ENCODE measurements around the gene HOXB4.

HOXB4 gene

DNA sequence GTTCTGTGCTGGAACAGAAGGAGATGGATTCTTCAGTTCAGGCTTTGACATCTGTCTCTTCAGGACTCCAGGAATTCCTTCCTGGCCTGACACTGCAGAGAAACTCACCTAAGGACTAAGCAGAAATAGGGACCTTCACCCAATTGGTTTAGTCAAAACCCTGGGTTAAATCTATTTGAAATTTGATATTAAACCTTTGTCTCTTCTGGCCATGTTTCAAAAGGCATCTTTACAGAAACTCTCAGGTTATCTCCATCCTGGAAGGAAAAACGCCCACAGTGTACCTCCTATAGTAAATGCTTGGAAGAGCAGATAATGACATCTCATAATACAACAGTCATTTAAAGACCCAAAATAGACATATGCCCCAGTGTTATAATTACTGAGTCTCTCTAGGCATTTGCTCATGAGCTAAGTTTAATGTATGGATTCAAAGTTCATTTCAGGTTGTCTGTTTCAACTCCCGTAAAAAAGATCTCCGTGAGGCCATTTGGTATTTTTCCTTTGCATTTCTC, 5.6 kb upstream of the HOXB4 start:
- no peak for DNase-seq
- CTCF ChIA-PET, result interaction anchor here (0.8 to 1.6 kb wide), 3 partner anchors 236 to 504 kb away, joined by 3 read pairs; no protein-coding TSS in a partner anchor
- Mint-ChIP-seq H3K4me3 (no peak overlapping the region), H3K9me3 (no peaks in the 10 kb centered on the region), H3K27ac (no peak overlapping the region), H3K4me1 (peaks cover 85% of the 10 kb centered on the region), H3K36me3 (peaks cover 7% of the 10 kb centered on the region), H3K27me3 (peaks cover 100% of the 10 kb centered on the region)

DNA sequence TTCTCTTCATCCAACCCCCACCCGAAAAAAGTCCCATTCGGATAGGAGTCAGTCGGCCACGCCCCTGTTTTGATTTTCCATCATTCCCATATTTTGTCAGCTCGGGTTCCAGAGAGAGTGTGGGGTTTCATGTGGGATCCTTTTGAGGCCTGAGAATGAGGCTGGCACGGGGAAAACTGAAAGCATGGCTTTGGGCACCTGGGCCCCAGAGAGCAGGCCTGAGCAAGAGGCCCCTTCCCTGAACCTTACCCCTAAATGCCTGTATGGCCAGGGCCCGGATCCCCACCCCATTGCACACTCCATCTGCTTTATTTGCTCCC, 4.6 kb upstream of the HOXB4 start:
- Mint-ChIP-seq H3K4me3 (peak overlapping the region; percentile 58), H3K27ac (no peak overlapping the region), H3K27me3 (peaks cover 98% of the 10 kb centered on the region), H3K4me1 (peaks cover 84% of the 10 kb centered on the region), H3K36me3 (peaks cover 9% of the 10 kb centered on the region), H3K9me3 (no peaks in the 10 kb centered on the region)
- CTCF ChIA-PET, result interaction anchor here (0.5 to 1.6 kb wide), 5 partner anchors 10 to 504 kb away, joined by 3 to 6 read pairs (median 3); no protein-coding TSS in a partner anchor
- DNase-seq, result no peak

DNA sequence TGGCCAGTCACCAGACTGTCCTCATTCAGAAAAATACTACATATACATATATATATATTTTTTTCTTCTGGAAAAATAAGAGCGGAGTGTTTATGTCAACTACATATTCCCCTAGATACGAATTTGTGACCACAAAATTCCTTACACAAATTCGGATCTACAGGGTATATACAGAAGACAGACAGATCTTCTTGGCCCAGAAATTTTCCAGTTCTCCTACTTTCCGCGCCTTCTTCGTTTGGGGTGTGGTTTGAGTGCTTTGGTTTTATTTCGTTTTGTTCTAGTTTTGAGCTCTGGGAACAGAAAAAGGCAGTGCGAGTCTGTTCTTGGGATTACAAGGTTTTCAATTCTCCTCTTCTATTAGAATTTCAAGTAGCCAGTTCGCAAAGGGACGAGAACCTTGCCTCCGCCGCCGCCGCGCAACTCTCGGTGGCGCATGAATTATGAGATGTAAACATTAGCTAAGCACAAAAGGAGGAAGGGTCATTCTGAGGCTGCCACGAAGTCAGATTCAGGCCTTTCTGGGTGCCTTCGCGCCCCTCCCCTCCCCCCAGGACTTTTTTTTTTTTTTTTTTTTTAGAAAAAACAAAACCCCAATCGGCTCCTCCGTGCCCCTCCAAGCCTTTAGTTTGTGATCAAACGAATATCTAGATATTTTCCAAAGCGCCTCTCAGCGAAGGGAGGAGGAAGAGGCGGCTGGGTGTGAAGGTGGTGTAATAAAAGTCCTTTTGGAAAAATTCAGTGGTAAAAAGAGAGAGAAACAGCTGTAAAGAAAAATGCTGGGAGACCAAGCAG, 1.8 kb upstream of the HOXB4 start:
- H3K4me1 Mint-ChIP-seq, result peaks cover 82% of the 10 kb centered on the region
- H3K27ac Mint-ChIP-seq, result no peak overlapping the region
- CTCF ChIA-PET, result interaction anchor here (0.8 to 1.0 kb wide), 2 partner anchors 15 to 88 kb away, joined by 3 to 6 read pairs; no protein-coding TSS in a partner anchor
- peak overlapping the region; percentile 92 for H3K4me3 Mint-ChIP-seq
- no peaks in the 10 kb centered on the region for H3K9me3 Mint-ChIP-seq
- DNase-seq, result no peak
- H3K27me3 Mint-ChIP-seq, result peaks cover 92% of the 10 kb centered on the region
- peaks cover 17% of the 10 kb centered on the region for H3K36me3 Mint-ChIP-seq

DNA sequence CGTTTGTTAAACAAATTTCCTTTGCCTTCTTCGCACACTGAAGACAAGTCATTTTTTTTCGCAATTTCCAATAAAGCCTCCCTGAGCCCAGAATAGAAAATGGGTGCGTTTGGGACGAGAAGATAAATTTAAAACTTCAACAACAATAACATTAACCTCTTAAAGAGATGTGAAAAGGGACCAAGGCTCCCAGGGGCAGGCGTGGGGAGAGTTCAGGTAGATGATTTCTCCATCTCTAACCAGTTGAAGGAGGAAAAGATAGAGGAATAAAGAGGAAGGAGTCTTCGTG, 1.3 kb upstream of the HOXB4 start:
- no peak for DNase-seq
- peaks cover 19% of the 10 kb centered on the region for H3K36me3 Mint-ChIP-seq
- no peaks in the 10 kb centered on the region for H3K9me3 Mint-ChIP-seq
- H3K4me1 Mint-ChIP-seq, result peaks cover 82% of the 10 kb centered on the region
- H3K4me3 Mint-ChIP-seq, result peak overlapping the region; percentile 92
- peaks cover 88% of the 10 kb centered on the region for H3K27me3 Mint-ChIP-seq
- CTCF ChIA-PET, result interaction anchor here (0.8 to 1.0 kb wide), 2 partner anchors 15 to 87 kb away, joined by 3 to 6 read pairs; no protein-coding TSS in a partner anchor
- no peak overlapping the region for H3K27ac Mint-ChIP-seq

DNA sequence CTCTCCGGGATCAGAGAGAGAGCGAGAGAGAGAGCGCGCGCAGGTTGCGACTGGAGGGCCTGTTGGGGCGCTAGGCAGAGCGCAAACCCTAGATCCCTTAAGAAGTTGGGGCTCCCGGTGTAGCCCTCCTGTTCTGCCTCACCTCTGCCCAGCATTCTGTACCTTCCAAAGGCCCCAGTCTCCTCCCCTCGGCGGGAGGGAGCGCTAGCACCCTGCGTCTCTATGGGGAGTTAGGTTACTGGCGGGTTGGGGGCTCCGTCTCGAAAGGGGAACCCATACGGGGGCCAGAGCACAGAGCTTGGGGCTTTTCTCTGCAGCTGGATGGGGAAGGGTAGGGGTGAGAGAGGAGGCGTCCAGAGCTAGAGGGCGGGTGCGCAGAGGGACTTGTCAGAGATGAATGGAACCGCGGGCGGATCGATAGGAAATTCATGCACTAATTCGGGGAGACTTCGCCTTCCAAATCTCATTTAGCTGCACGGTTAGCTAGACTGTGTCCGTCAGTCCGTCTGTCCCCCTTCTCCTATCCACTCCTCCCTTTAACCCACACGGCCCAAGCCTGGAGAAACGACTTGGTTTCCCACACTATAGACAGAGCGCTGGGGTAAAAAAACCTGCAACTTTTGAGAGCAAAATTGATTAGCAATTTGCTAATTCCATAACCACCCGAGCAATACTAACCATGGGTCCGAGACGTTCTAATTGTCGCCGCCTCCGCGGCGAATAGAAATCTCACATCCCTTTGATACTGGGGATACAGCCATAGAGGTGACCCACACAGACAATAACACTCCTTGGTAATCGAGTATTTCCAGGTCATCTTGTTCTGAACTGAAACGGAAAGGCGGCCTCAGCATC, 693 bp upstream of the HOXB4 start:
- peak overlapping the region; percentile 92 for H3K4me3 Mint-ChIP-seq
- peak overlapping the region; percentile 68 for H3K27ac Mint-ChIP-seq
- CTCF ChIA-PET, result interaction anchor here (0.8 kb wide), 1 partner anchor 233 kb away, joined by 3 read pairs; no protein-coding TSS in a partner anchor
- H3K4me1 Mint-ChIP-seq, result peaks cover 79% of the 10 kb centered on the region
- H3K36me3 Mint-ChIP-seq, result peaks cover 19% of the 10 kb centered on the region
- H3K27me3 Mint-ChIP-seq, result peaks cover 88% of the 10 kb centered on the region
- DNase-seq, result no peak
- no peaks in the 10 kb centered on the region for H3K9me3 Mint-ChIP-seq

DNA sequence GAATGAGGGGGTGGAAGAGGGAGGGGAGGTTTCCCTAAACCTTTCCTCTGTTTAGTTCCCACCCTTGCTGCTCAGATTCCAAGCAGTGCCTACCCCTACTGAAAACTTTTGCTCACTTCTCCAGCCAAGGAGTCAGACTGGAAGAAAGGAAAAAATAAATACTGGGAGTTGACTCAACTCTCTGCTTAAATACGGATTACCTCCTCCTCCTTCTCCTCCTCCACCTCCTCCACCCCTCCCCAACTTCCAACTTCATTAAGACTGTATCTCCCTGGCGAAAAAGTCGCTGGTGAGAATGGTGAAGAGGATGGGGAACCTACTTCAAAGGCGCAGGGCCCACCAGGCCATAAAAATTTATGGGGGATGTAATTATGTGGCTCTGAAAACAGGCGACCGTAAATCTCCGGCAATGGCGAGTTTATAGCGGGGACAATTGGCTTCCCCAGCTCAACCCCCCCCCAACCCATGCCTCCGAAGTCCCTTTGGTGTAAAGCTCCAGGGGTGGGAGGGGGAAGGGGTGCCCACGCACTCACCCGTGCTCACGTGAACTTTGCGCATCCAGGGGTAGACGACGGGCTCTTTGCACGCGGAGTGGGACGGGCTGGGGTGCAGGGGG, 712 bp downstream of the HOXB4 start:
- Mint-ChIP-seq H3K27ac (no peak overlapping the region), H3K4me3 (peak overlapping the region; percentile 84), H3K36me3 (peaks cover 19% of the 10 kb centered on the region), H3K27me3 (peaks cover 74% of the 10 kb centered on the region), H3K4me1 (peaks cover 83% of the 10 kb centered on the region), H3K9me3 (no peaks in the 10 kb centered on the region)
- DNase-seq, result peak; percentile 44
- CTCF ChIA-PET, result interaction anchor here (1.3 kb wide), 1 partner anchor 241 kb away, joined by 3 read pairs; no protein-coding TSS in a partner anchor

DNA sequence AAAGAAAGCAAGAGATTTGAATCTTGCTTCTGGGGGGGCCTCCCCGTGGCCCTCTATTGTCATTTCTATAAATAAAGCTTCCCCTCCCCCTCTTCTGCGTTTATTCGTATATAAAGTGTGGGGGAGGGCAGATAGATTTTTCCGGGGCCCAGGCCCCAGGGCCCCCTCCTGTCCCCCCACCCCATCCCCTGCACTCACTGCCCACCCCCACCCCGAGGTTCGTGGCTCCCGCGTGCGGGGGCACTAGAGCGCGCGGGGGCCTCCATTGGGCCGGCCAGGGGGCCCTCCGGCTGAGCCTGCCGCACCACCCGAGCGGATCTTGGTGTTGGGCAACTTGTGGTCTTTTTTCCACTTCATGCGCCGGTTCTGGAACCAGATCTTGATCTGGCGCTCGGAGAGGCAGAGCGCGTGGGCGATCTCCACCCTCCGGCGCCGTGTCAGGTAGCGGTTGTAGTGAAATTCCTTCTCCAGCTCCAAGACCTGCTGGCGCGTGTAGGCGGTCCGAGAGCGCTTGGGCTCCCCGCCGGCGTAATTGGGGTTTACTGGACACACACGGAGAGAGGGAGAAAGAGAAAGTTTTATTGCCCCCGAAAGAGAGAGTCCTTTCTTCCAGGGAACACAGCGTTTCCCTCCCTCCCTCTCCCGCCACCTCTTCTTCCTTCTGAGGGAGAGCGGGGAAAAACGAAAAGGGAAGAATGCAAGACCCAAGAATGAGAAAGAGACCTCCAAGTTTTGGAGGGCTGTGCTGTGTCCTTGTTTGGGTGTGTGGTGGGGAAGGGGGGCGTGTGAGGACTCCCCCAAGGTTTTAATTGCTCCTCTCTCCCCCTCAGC, 1.5 kb downstream of the HOXB4 start:
- peak overlapping the region; percentile 84 for H3K4me3 Mint-ChIP-seq
- peaks cover 79% of the 10 kb centered on the region for H3K4me1 Mint-ChIP-seq
- no peak for DNase-seq
- no peaks in the 10 kb centered on the region for H3K9me3 Mint-ChIP-seq
- peaks cover 66% of the 10 kb centered on the region for H3K27me3 Mint-ChIP-seq
- CTCF ChIA-PET, result interaction anchor here (0.6 to 1.3 kb wide), 4 partner anchors 84 to 1376 kb away, joined by 3 to 4 read pairs (median 3); no protein-coding TSS in a partner anchor
- H3K27ac Mint-ChIP-seq, result peak overlapping the region; percentile 33
- H3K36me3 Mint-ChIP-seq, result peaks cover 20% of the 10 kb centered on the region

DNA sequence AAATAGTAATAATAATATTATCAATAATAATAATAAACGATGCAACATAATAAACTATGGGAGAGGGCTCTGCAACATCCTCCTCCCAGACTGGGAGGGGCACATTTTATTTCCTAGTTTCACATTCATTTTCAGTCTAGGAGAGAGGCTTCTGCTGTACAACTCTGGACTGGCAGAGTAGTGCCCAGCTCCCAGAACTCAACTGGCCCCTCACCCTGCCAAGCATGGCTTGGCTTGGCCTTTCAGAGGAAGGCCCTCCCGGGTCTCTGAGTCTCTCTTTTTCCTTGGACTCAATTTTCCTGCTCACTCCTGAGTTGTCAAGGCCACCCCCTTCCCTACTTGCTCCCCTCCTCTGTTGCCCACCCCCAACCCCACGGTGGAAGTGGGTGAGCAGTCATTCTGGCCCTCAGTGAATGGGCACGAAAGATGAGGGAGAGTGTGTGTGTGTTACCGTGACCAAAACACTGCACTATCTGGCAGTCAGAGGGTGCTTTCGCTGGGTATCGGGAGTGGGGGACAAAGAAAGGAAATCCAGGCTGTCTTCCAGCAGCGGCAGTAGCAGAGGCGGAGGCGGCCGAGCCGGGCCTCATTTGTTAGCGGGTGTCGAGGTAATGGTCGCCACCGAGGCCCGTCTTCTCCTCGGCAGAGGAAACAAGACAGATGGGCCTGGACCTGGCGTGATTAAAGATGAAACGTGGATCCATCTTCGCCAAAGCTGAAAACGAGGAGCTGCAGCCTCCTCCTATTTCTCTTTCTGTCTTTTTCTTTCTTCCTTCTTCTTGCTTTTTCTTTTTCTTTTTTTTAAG, 2.3 kb downstream of the HOXB4 start:
- peaks cover 70% of the 10 kb centered on the region for H3K4me1 Mint-ChIP-seq
- H3K27ac Mint-ChIP-seq, result peak overlapping the region; percentile 83
- peak overlapping the region; percentile 50 for H3K4me3 Mint-ChIP-seq
- CTCF ChIA-PET, result interaction anchor here (0.6 to 1.3 kb wide), 4 partner anchors 83 to 1377 kb away, joined by 3 to 4 read pairs (median 3); no protein-coding TSS in a partner anchor
- no peaks in the 10 kb centered on the region for H3K9me3 Mint-ChIP-seq
- peaks cover 58% of the 10 kb centered on the region for H3K27me3 Mint-ChIP-seq
- H3K36me3 Mint-ChIP-seq, result peaks cover 20% of the 10 kb centered on the region
- DNase-seq, result no peak

DNA sequence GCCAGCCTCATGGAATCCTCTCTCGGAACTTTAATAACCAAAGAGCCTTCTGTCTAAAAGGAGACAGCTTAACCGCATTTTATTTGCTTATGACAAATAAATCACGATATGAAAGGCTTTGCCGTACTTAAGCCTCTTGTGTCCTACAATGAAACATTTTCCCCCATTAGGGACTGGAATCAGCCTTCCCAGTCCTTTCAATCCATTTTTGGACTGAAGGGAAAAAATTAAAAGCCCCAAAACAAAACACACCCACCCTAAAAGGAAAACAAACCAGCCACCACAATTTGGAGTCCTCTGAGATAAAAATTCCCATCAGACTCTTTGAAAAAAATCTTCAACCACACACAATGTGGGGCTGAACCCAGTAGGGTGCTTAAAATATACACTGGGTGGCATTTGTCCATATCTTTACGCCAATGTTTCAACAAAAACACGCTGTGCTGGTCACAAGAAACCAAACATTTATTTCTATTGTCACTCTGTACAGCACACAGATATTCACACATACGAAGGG, 3.0 kb downstream of the HOXB4 start:
- Mint-ChIP-seq H3K9me3 (no peaks in the 10 kb centered on the region), H3K27ac (no peak overlapping the region), H3K36me3 (peaks cover 20% of the 10 kb centered on the region), H3K27me3 (peaks cover 51% of the 10 kb centered on the region), H3K4me1 (peaks cover 63% of the 10 kb centered on the region), H3K4me3 (no peak overlapping the region)
- DNase-seq, result no peak
- CTCF ChIA-PET, result interaction anchor here (0.7 to 1.3 kb wide), 3 partner anchors 83 to 102 kb away, joined by 3 to 4 read pairs (median 3); no protein-coding TSS in a partner anchor

DNA sequence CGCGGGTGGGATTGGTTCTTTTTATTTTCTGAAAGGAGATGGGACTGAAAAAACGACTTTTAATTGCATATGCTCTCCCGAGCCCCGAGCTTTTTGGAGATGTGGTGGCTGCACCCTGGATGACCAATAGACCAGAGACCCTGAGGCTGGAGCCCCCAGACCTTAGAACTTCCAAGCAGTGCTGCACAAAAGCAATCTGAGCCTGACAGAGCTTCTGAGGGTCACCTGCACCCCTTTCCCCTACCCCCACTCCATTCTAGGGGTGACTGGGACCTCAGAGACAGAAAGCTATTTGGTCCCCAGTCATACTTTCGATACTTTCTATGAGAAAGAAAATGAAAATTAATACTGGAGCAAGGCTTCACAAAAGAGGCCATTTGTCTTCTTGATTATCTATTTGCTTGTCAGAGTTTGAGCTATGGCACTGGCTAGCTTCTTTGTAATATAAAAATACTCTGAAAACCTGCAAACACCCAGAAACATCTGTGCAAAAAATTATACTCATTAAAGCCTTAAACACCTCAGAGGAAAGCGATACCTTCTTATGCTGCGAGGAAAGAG, 3.6 kb downstream of the HOXB4 start:
- Mint-ChIP-seq H3K36me3 (peaks cover 17% of the 10 kb centered on the region), H3K27ac (no peak overlapping the region), H3K27me3 (peaks cover 45% of the 10 kb centered on the region), H3K9me3 (no peaks in the 10 kb centered on the region), H3K4me3 (no peak overlapping the region), H3K4me1 (peaks cover 57% of the 10 kb centered on the region)
- CTCF ChIA-PET, result interaction anchor here (0.7 to 1.1 kb wide), 2 partner anchors 82 to 102 kb away, joined by 3 read pairs; no protein-coding TSS in a partner anchor
- DNase-seq, result no peak

DNA sequence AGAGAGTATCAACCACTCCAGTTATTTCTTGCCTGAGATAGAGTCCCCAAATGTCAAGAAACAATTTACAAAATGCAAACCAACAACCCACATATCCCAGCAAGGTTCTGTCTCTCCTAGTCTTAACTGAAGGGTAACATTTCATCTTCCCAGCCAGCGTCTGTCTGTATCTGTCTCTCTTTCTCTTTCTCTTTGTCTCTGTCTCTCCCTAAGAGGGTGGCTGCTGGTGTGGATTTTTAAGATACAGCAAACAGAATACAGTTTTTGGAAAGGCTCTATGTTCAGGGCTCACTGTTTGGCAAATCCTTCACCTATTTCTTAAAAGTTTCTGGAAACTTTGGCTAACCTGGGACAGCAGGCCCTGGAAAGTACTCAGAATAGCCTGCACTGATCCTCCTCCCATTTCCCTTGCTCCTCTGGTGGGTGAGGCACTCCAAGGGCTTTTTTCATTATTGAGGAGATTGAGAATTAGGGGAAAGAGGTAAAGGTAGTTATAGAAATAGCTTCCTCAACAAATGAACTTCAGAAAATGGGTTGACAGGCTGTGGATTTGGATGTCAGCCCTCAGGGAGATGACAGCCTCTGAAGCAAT, 6.2 kb downstream of the HOXB4 start:
- peaks cover 15% of the 10 kb centered on the region for H3K36me3 Mint-ChIP-seq
- CTCF ChIA-PET, result no interaction called here
- no peak for DNase-seq
- H3K9me3 Mint-ChIP-seq, result no peaks in the 10 kb centered on the region
- H3K4me3 Mint-ChIP-seq, result no peak overlapping the region
- H3K27me3 Mint-ChIP-seq, result peaks cover 21% of the 10 kb centered on the region
- H3K4me1 Mint-ChIP-seq, result peaks cover 46% of the 10 kb centered on the region
- H3K27ac Mint-ChIP-seq, result no peak overlapping the region
